GM21825 (cell line): ENCODE data around the gene COX6A1.

Experiments
- ATAC-seq: cut with Tn5 transposase; IDR thresholded peaks from one replicate; pipeline ENCODE4 v1.9.1; 2021; ENCODE audit warnings: mild to moderate bottlenecking, moderate library complexity; ENCODE audit not compliant: unreplicated experiment

Gene COX6A1

DNA sequence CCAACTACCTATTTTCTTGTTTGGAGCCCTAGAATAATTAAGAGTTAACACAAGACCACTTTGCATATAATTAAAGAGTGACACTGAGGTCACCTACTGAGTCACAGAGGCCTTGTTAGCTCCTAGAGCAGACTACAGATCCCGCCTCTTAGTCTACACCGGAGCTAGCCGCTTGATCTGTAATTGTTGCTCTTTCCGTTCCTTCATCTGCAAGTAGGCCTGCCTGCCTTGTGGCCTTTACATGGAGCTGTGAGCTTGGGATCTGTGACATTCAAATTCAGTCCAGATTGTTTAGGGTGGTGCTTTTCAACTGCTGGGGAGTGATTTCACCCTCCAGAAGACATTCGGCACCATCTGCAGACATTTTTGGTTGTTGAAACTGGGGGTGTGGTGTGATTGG lies 52.4 kb downstream of the COX6A1 start:
- ATAC-seq: no peak
